Smooth muscle cell of the brain vasculature (primary cell): ENCODE measurements around the gene ZMIZ1.

Source experiments
- DNase-seq: peaks from one replicate; pipeline ENCODE4 v3.0.0-alpha.2; 2012; ENCODE audit warnings: low read depth, low spot score

The ZMIZ1 gene

DNA sequence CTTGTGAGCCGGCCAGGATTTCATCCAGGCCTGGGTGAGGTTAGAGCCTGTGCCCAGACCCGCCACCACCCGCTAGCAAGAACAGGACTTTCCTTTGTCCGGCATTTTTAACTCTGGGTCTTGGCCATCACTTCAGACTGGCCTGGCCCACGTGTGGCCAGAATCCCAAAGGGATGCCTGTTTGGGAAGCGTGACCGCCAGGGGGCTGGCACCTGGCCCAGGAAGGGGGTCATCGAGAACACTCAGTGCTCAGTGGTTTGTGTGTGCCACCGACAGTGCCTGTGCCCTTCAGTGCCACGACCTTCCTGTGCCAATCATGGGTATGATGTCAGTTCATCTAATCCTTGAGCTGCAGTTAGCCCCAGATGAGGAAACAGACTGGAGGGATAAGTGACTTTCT is 85.0 kb downstream of the ZMIZ1 start:
- DNase-seq, result no peak

DNA sequence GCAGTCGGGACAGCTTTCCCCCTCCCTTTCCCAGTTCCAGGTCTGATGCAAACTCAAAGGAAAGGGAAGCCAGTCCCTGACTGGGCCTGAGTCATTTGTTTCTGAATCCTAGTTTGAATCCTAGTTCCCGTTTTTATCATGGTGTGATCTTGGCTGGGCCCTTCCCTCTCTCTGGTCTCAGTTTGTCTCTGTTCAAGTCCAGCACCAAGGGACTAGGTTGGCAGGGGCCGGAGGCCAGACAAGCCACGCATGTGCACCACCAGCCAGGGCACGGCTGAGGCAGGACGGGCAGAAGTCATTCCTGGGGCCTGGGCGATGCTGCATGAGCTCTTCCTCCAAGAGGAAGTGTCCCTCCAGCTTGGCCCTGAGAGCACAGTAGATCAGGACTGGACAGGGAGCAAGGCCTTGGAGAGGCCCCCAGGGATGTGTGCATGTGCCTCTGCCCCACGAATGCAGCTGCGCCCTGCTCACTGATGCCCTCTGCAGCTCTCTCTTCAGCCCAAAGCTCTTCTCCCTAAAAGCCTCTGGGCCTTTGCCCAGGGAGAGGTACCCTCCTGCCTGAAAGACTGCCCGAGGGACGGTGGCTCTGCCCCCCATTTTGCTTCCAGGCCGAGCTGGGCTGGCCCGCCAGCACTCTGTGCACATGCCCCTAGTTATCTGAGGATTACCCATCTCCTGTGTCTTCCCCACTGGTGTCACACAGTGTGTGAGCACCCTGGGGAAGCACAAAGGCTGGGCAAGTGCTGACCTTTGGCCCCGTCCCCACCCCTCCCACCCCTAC is 86.7 kb downstream of the ZMIZ1 start:
- DNase-seq, result no peak

DNA sequence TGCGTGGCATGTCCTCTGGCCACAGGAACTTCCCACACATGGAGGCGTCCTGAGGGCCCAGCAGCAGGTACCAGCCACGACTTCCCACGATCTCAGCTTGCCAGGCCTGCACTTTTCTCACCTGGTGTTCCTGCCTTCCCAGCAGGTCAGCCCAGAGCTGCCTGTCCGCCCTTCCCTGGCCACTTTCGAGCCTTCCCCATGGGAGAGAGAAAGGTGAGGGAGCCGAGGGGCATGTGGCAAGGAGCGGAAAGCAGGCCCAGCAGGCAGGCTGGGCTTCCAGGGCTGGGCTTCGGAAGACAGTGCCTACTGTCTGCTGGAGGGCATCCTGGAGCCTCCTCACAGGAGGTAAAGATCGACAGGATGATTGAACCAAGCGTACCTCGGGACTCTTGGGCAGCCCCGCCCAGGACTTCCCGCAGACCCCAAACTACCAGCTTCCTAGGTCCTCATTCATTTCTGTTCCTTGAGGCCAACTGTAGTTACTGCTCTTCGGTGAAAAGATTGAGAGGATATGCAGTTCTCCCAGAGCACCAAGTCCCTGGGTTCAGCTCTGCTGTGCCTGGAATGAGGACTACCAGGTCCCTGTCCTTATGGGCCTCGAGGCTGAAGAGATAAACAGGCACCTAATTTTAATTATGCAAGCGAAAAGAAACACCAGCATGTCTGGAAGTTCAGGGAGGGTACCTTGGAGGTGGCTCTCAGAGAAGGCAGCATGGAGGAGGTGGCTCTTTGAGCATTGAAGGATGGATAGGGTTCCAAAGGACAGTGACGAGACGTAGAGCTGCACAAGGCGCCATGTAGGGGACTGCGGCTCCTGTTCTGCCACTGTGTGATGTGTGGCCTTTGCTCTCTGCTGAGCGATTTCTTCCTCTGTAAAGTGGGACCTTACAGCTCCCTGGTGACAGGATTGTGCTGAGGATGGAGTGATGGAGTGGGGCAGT is 87.8 kb downstream of the ZMIZ1 start:
- no peak for DNase-seq

DNA sequence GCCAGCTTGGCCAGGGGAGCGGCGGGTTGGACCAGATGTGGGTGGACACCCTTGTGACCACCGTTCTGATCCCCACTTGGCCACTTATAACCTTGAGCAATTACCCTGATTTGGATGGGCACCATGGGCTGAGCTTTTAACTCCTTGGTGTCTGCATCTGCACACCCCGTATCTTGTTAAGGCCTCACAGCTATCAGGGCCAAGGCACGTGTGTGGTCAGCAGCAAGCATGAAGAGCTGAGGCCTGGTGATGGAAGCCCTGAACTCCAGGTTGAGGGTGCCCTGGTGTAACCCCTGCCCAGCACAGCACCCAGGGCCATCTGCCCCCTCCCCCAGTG is 89.2 kb downstream of the ZMIZ1 start:
- no peak for DNase-seq

DNA sequence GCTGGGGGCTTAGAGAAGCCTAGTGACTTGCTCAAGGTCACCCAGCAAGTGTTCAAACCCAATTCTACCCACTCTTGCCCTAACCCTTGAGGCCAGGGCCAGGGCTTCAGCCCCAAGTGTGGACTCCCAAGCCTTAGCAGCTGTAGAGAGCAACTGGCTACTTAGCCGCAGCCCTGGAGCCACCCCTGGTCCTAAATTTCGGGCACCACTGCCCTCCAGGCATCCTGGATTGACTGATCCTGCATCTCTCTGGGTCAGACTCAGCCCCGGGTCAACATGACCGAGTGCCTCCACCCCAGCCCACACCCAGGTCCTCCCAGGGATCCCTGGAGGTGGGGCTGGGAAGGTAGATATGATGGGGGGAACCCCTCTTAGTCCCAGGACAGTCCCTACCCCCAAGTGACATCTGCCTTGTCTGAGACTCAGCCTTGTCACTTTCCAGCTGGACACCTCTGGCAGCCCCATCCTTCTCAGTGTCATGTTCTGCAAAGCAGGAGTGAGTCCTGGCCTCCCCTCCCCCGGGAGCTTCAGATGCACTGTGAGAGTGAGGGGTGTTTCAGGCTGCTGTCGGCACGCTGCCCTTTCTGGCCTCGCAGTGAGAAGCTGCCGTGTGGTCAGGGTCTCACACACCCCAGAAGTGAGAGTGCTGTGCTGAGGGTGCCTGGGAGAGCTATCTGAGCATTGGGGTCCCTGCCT is 89.8 kb downstream of the ZMIZ1 start:
- no peak for DNase-seq

DNA sequence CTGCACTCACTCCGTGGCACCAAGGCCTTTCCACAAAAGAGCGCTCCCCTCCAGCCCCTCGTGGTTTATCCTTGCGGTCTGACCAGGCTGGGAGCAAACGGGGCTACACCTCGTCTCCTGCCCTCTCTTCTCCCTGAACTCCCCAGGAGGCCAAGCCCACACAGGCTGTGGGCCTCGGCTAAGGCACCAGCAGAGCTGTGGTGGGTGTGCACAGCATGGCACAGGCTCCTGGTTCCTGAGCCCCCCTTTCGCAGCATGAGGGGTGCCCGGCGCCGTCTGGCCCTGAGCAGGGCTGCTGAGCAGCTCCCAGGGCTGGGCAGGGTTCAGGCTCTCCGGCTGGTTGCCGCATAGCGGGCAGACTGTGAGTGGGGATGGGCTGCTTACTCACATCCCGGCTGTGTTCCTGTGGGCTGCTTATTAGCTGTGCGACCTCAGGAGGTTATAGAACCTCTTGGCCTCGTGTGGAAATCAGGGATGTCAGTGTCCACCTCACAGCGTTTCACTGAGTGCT is 90.4 kb downstream of the ZMIZ1 start:
- DNase-seq, result no peak

DNA sequence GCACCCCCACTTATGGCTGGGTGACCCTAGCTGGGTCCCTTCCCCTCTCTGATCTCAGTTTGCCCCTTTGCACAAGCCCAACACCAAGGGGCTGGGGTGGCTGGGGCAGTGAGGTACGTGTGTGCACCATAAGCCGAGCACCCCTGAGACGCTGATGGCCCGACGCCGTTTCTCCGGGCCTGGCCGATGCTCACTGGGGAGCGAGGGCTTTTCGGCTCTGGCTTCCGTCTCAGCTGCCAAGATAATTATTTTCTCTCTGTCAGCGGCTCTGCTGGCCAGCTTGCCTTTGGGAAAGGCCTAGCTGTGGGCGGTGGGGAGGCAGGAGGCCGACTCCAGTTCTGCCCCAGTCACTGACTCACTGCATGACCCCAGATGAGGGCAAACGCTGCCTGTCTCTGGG is 91.0 kb downstream of the ZMIZ1 start:
- no peak for DNase-seq

DNA sequence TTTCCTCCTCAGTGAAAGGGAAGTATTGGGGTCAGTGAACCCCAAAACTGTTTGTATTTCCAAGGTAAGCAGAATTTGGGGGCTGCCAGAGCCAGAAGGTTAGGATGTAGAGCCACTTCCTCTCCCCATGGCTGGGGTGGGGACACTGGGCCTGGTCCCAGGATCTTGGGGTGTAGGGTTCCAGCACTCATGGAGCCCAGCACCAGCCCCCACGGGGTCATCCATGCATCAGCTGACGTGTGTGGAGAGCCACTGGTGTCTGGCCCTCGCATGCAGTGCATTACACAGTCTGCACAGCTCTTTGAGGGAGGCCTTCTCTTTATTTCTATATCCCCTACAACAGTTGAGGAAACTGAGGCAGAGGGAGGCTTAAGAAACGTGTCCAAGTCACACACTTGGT is 91.4 kb downstream of the ZMIZ1 start:
- no peak for DNase-seq

DNA sequence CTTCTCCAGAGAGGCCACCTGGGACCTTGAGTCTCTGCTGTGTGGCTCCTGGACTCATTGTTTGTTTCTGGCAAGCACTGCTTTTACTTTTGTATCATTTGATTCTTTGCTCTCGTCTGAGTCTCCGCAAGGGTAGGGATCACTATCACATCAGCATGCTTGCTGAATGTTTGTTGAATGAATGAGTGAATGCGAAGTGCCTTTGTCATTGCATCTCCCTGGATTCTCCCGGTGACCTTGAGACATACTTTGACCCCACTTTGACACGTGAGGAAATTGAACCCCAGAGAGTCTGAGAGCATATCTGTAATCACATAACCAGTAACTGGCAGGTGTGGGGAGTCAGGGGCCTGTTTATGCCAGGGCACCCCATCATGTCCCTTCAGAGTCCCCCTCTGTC is 92.8 kb downstream of the ZMIZ1 start:
- DNase-seq, result no peak

DNA sequence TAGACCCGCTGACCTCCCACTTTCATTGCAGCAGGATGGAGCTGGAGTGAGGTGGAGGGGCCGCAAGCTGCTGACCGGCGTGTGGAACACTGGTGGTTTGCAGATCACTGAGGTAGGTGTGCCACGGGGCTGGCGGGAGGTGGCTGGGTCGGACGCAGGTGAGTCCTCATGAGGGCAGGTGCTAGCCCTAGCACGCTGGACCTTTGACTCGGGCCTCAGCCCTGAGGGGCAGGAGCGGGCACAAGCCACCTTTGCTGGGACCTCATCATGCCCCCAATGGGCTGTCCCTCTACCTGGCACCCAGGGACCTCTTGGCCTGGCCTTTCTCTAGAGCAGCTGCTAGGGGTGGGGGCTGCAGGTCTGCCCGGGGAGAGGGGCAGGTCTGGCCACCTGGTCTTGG is 93.3 kb downstream of the ZMIZ1 start:
- DNase-seq, result no peak

DNA sequence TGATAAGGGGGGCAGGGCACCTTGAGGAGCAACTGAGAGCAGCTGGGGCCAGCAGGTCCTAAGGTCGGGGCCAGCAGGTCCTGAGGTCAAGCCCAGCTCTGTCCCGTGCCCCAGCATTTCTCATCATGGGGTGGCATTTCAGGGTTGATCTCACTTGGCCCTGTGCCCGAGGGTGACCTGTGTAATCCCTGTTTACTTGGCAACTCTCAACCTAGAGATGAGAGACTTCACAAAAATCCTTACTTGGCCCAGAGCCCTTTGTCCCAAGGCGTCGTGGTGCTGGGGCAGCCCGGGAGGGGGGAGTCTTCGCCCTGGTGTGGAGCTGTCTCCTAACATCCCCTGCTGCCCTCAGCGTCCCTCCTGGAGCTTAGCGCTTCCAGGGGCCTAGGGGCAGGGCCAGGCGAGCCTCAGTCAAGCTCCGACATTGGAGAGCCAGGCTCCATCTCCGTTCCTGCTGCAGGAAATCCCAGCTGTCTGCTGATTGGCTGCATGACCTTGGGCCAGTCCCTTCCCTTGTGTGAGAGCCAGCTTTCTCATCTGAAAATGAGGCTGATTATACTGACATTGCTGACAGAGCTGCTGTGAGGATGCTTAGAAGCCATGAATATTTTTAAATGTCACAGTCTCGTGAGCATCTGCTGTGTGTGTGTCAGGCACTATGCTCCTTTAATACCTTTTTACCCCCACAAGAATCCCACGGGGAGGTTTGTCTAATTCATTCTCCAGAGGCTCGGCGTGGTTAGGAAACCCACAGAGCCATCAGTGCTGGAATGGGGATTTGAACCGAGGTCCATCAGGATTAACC is 94.3 kb downstream of the ZMIZ1 start:
- no peak for DNase-seq

DNA sequence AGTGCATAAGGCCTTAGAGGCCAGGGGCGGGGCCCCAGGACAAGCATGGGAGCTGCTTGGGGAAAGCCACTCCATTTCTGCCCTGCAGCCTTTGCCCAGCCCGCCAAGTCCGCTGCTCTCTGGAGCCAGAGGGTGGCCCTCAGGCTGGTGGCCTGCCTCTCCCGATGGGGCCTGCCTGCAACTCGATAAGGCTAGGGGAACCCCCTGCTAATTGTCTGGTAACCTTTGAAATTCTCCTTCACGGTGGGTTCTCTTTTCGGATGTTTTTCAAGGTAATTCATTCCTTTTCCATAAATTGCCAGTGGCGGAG is 94.9 kb downstream of the ZMIZ1 start:
- no peak for DNase-seq

DNA sequence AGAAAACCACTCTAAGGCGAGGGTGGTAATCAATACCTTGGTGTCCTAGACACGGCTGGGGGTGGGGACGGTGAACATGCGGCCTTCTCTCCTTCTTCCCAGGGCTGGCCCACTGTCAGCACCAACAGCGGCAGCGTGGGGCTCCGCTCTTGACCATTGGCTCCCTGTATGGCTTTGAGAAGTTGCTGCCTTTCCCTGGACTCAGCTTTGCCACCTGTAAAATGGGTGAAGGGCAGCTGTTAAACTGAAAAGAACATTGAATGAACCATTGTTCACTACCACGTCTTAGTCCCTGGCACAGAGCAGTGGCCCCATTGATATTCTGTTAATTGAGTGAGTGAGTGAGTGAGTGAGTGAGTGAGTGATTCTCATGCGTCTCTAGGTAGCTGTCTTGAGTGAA is 95.3 kb downstream of the ZMIZ1 start:
- no peak for DNase-seq

DNA sequence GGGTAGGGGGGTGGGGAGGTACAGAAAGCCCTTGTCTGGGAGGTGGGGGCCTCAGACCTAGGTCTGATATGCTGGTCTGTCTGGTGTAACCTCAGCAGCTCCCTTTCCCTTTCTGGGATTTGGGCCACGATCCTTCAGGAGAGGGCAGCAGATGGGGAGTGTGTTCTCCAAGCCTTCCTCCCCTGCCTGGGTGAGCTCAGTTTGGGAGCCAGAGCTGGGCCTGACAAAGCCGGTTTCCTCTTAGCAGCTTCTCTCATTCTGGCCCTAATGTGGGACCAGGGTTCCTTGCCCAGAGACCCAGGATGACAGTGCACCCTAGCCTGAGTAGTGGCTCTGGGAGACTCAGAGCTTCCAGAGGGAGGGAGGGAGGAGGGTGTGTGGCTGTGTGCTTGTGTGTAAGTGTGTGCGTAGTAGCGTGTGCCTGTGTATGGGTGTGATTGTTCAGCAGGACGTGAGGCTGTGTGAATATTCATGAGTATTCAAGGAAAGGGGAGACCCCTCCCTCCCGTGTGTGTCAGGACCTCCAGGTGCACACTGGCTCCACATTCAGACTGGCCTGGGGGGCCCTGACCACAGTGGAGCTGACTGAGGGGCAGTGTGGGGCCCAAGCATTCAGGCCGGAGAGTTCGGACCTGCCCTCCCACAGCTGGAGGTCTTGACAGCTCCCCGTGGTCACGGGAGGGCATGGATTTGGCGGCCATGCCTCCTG is 96.5 kb downstream of the ZMIZ1 start:
- no peak for DNase-seq

DNA sequence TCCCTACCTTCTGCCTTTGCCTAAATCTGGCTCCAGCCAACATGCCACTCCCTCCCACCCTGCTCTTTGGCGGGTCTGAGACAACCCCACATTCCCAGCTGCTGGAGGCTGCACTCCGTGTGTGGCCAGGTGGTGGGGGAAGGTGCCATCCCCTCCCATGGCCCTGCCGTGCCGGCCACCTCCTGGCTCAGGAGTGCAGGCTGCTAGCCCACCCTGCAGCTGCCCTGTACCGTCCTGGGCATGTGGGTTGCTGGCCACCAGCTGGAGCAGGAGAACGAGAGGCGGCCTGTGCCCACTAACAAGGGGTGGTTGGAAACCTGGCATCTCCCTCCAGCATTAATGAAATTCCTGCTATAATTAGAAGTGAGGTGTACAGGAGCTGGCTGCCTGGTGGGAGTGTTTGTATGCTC is 97.6 kb downstream of the ZMIZ1 start:
- DNase-seq, result no peak

DNA sequence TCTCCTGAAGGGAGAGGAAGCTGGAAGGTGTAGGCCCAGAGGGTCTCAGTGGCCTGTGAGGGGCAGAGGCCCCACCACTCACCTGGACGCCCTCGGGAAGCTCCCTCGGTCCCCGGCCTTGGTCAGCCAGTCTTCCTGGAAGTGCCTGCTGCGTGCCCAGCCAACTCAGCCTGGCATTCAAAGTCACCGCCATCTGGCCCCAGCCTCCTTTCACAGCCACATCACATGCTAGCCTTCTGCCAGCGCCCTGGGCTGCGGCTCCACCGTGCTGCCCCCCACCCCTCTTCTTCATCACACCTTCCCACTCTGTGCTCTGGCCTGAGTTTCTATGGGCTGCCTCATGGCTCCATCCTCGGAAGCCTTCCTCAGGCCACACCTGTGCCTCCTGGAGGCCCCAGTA is 98.0 kb downstream of the ZMIZ1 start:
- DNase-seq, result no peak

DNA sequence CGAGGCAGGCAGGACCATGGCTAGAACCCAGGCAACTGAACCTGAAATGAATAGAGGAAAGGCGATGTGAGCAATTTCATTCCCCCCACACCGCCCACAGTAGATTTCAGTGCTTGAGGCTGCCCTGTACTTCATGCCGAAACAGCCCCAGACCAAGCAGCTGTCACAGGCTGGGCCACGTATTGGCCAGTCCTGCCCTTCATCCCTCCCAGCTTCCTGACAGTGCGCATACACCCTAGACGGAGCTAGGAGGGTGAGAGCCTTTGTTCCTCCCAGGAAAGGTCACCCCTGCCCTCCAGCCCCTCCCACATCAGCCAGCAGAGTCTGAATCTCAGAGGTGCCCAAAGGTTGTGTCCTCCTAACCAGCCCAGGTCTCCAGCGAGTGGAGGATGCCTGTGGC is 98.8 kb downstream of the ZMIZ1 start:
- DNase-seq, result no peak

DNA sequence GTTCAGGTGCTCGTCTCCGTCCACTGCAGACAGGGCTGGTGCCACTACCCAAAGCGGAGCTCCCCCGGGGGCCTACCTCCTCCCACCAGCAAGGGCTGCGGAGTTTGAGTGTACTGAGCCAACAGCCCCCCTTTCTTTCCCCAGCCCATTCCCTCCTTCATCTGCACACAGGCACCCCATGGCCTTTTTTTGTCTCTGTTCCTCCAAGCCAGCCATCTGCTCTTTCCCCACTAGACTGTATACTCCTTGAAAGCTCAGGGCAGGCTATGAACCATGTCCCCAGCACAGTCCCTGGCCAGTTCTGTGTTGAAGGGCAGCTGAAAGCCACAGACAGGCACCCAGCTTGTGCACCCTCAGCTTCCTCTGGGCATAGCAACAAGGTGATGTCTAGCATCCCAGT is 99.4 kb downstream of the ZMIZ1 start:
- DNase-seq, result no peak

DNA sequence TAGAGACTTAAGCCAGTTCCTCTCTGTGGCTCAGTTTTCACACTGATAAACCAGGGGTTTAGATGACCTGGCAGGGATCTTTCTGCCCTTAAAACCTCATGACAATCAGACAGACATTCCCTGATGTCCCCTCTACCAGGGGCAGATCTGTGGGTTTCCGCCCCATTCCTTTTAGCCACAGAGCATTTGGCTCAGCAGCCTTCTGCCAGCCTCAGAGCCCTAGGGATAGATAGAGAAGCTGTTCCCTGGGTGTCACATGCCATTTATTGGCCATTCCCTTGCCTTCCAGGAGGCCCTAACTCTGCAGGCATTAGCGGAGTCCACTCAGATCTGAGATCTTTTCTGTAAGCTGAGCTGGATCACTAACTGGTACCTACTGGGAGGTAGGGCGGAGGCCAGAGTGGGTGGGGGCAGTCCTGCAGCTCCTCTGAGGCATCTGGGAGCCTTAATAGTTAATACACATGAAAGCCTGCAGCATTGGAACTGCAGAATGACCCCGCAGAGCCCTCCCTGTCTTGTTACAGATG is 101.5 kb downstream of the ZMIZ1 start:
- DNase-seq, result no peak

DNA sequence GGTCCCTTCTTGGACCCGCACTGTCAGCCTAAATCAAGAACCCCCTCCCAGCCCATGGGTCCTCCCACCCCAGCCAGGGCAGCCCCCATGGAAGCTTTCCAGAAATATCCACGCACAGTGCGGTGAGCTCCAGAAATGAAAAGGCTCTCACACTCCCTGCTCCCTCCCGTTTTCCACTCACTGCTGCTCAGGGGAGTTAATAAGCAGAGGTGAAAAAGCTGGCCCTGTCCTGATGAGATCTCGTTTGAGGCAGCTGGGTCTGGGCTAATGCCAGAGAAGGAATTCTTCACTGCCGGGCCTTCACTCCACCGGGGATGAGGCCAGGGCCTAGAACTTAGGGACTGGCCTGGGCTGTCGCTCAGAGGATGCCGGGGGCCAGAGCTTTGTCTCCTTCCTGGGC is 102.2 kb downstream of the ZMIZ1 start:
- no peak for DNase-seq

DNA sequence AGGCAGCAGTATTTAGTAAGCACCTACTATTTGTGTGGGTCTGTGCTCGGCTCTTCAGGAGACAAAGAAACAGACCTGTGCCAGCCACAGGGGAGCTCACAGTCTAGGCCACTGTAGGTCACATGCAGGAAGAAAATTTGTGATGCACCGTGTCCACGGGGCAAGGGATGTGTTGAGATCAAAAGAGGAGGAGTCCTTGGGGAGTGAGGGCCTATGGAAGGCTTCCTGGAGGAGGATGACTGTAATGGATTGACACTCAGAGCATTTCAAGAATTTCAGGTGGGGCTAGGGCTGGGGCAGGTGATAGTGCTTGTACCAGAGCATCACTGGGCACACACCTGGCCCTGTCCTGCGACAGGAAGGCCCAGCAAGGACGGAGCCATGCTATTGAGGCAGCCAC is 102.7 kb downstream of the ZMIZ1 start:
- no peak for DNase-seq
